ENCODE results near the gene ZSWIM3. TPM values are rescaled to one million over a fixed set of nuclear protein-coding genes. Genes with fewer than 3 reads are reported as not detected.

Gene ZSWIM3
- total and polyA plus RNA-seq, 2 of the 13 experiments (the other 11 are each of a cell fraction or from before 2014, with no cell fraction given): 5.2 to 5.8 TPM

- peak; percentile 52 for TF ChIP-seq JARID2 (CRISPR knock-in tag; IDR thresholded peaks at IDR 0.05; ENCODE audit: insufficient replicate concordance)
- 0 out of 2 replicates have a peak, but pooled peaks have one; percentile 10 for TF ChIP-seq MYC (CRISPR knock-in tag; IDR thresholded peaks at IDR 0.05; ENCODE audit: borderline replicate concordance)
- TF ChIP-seq ZSCAN30 (CRISPR knock-in tag; IDR thresholded peaks at IDR 0.05): no peak
- TF ChIP-seq ZFP36L1 (CRISPR knock-in tag; IDR thresholded peaks at IDR 0.05): peak; percentile 9; the same call in 1 of the 2 replicates
- no peak for TF ChIP-seq NCOA5 (CRISPR knock-in tag; IDR thresholded peaks at IDR 0.05)
- 0 out of 2 replicates have a peak, but pooled peaks have one; percentile 13 for TF ChIP-seq HIC2 (CRISPR knock-in tag; IDR thresholded peaks at IDR 0.05; ENCODE audit: low read depth)
- TF ChIP-seq ZNF670 (CRISPR knock-in tag; IDR thresholded peaks at IDR 0.05; ENCODE audit: borderline replicate concordance): no peak; the same call in 1 of the 2 replicates
- TF ChIP-seq ZNF543 (CRISPR knock-in tag; IDR thresholded peaks at IDR 0.05): no peak
- peak; percentile 16 for TF ChIP-seq TEAD2 (CRISPR knock-in tag; IDR thresholded peaks at IDR 0.05)
- peak; percentile 58; the same call in 1 of the 2 replicates for TF ChIP-seq ZNF510 (CRISPR knock-in tag; IDR thresholded peaks at IDR 0.05; ENCODE audit: low read depth)
- TF ChIP-seq ZNF816 (CRISPR knock-in tag; IDR thresholded peaks at IDR 0.05; ENCODE audit: borderline replicate concordance): peak; percentile 83; the same call in 1 of the 2 replicates
- TF ChIP-seq HOXA5 (CRISPR knock-in tag; IDR thresholded peaks at IDR 0.05): peak; percentile 48; the same call in 1 of the 2 replicates
- peak; percentile 58; the same call in 1 of the 2 replicates for TF ChIP-seq MXD4 (CRISPR knock-in tag; IDR thresholded peaks at IDR 0.05)
- TF ChIP-seq CBFB (CRISPR knock-in tag; IDR thresholded peaks at IDR 0.05): peak; percentile 61; the same call in 1 of the 2 replicates
- TF ChIP-seq ZNF451 (CRISPR knock-in tag; IDR thresholded peaks at IDR 0.05): no peak; the same call in 1 of the 2 replicates
- TF ChIP-seq ZNF713 (CRISPR knock-in tag; IDR thresholded peaks at IDR 0.05): 0 out of 2 replicates have a peak, but pooled peaks have one; percentile 39
- TF ChIP-seq HMGA1 (CRISPR knock-in tag; conservative IDR thresholded peaks at IDR 0.05): no peak
- no peak for TF ChIP-seq SP1 (IDR thresholded peaks at IDR 0.05)
- TF ChIP-seq SP1 (CRISPR knock-in tag; IDR thresholded peaks at IDR 0.05): peak; percentile 69
- peak; percentile 49; the same call in 1 of the 2 replicates for TF ChIP-seq MED13 (CRISPR knock-in tag; IDR thresholded peaks at IDR 0.05)
- 0 out of 2 replicates have a peak, but pooled peaks have one; percentile 33 for TF ChIP-seq PRDM10 (CRISPR knock-in tag; IDR thresholded peaks at IDR 0.05; ENCODE audit: low read depth)
- no peak for TF ChIP-seq ZNF75D (CRISPR knock-in tag; IDR thresholded peaks at IDR 0.05; ENCODE audit: borderline replicate concordance)
- TF ChIP-seq BRD4 (CRISPR knock-in tag; IDR thresholded peaks at IDR 0.05): peak; percentile 65; the same call in 1 of the 2 replicates
- peak; percentile 76; the same call in 1 of the 2 replicates for TF ChIP-seq GPN1 (CRISPR knock-in tag; IDR thresholded peaks at IDR 0.05; ENCODE audit: borderline replicate concordance)
- peak; percentile 81 for TF ChIP-seq ZFP37 (CRISPR knock-in tag; IDR thresholded peaks at IDR 0.05; ENCODE audit: borderline replicate concordance)
Measured at GRCh38 chr20:45833883-45834796, 23.3 kb upstream of the ZSWIM3 start (continued).

Data from HepG2 (cell line).